A549 (cell line): ENCODE measurements around the gene CCDC50. TPM values are rescaled to one million over a fixed set of nuclear protein-coding genes. Genes with fewer than 3 reads are reported as not detected.

Experiments
- ATAC-seq, 2 experiments: fragments of 200-7000 bp in 1 of 2; fragments of >200 bp in 1 of 2; cut with Nextera tagmentation in 1 of 2; cut with Tn5 transposase in 1 of 2; 3 replicates each; pipeline versions ENCODE4 v1.8.0 to v1.9.1; 2018 to 2020; ENCODE audit warnings: mild to moderate bottlenecking in 1 of 2, moderate library complexity in 1 of 2
- CTCF ChIA-PET: fragments of 300-600 bp; sonication (Branson Sonifier 250); formaldehyde crosslinking; extraction: SDS; loops from one replicate; lab custom pipeline; 2021; ENCODE audit warnings: antibody characterized with exemption, inconsistent platforms; lab: Yijun Ruan, JAX
- POLR2A ChIA-PET: fragments of 350-600 bp; formaldehyde crosslinking; extraction: SDS; loops from one replicate; lab custom pipeline; 2021; ENCODE audit warnings: antibody characterized with exemption, inconsistent platforms; lab: Yijun Ruan, JAX
- DNase-seq, 2 experiments: peaks; one replicate each; pipeline versions ENCODE4 v3.0.0 to v3.0.0-alpha.2; 2011 to 2016; ENCODE audit warnings: low read depth in 1 of 2, low spot score in 1 of 2
- FAIRE-seq: peaks from 2 replicates; lab custom pipeline; 2011; peaks lifted over from hg19 to GRCh38; lab: Jason Lieb, UNC
- H3K27ac ChIP-seq, 2 experiments: fragments of >200 bp; sonication (Bioruptor Twin); formaldehyde crosslinking; 3 replicates each; pipeline ENCODE4 v1.5.1; 2016 to 2017
- H3K4me1 ChIP-seq: fragments of >200 bp; sonication (Bioruptor Twin); formaldehyde crosslinking; 3 replicates; pipeline ENCODE4 v1.6.1; 2016
- H3K4me2 ChIP-seq: fragments of >200 bp; sonication (Bioruptor Twin); formaldehyde crosslinking; 3 replicates; pipeline ENCODE4 v1.6.1; 2016
- H3K4me3 ChIP-seq: fragments of >200 bp; sonication (Bioruptor Twin); formaldehyde crosslinking; 3 replicates; pipeline ENCODE4 v1.5.1; 2016
- H3K9me3 ChIP-seq: fragments of >200 bp; sonication (Bioruptor Twin); formaldehyde crosslinking; 3 replicates; pipeline ENCODE4 v1.6.1; 2016
- BCL3 ChIP-seq: fragments of >200 bp; sonication (Bioruptor Twin); formaldehyde crosslinking; IDR thresholded peaks from 3 replicates; pipeline ENCODE4 v1.6.1; 2016
- CBX2 ChIP-seq: fragments of 200-600 bp; sonication (generic); IDR thresholded peaks from 2 replicates; pipeline ENCODE4 v1.6.1; 2016; ENCODE audit warnings: low read depth, mild to moderate bottlenecking, borderline replicate concordance
- CBX8 ChIP-seq: fragments of 200-600 bp; sonication (generic); IDR thresholded peaks from 2 replicates; pipeline ENCODE4 v1.6.1; 2016
- CTCF ChIP-seq: fragments of >200 bp; sonication (Bioruptor Twin); formaldehyde crosslinking; IDR thresholded peaks from 3 replicates; pipeline ENCODE4 v1.5.1; 2016
- E2F6 ChIP-seq: IDR thresholded peaks from 2 replicates; pipeline ENCODE4 v1.6.1; 2012; ENCODE audit warnings: low read depth, borderline replicate concordance
- EHF ChIP-seq: fragments of 250-450 bp; sonication (Bioruptor Pico); IDR thresholded peaks from 2 replicates; pipeline ENCODE4 v1.5.0; 2020; ENCODE audit warnings: mild to moderate bottlenecking
- EP300 ChIP-seq, 2 experiments: fragments of >200 bp; sonication (Bioruptor Twin); formaldehyde crosslinking; IDR thresholded peaks; 2 replicates in 1 of 2; 3 replicates in 1 of 2; pipeline ENCODE4 v1.6.1; 2016 to 2017
- ESRRA ChIP-seq: fragments of 150-350 bp; IDR thresholded peaks from 2 replicates; pipeline ENCODE4 v1.6.1; 2014; ENCODE audit warnings: mild to moderate bottlenecking, low read length, borderline replicate concordance
- FOSB ChIP-seq: fragments of 250-450 bp; sonication (Bioruptor Pico); IDR thresholded peaks from 2 replicates; pipeline ENCODE4 v1.5.0; 2020; ENCODE audit warnings: mild to moderate bottlenecking, moderate library complexity
- GATA3 ChIP-seq: IDR thresholded peaks from 2 replicates; pipeline ENCODE4 v1.6.1; 2012; ENCODE audit warnings: borderline replicate concordance
- HES2 ChIP-seq: fragments of >200 bp; sonication (Bioruptor Twin); formaldehyde crosslinking; IDR thresholded peaks from 2 replicates; pipeline ENCODE4 v1.6.1; 2016
- HEYL ChIP-seq: fragments of 250-450 bp; sonication (Bioruptor Pico); IDR thresholded peaks from 2 replicates; pipeline ENCODE4 v1.8.0; 2021; ENCODE audit warnings: mild to moderate bottlenecking, moderate library complexity
- JUNB ChIP-seq: fragments of >200 bp; sonication (Bioruptor Twin); formaldehyde crosslinking; IDR thresholded peaks from 2 replicates; pipeline ENCODE4 v1.6.1; 2016
- KDM5A ChIP-seq: fragments of 200-600 bp; sonication (generic); IDR thresholded peaks from 2 replicates; pipeline ENCODE4 v1.6.1; 2016; ENCODE audit warnings: antibody characterized with exemption, mild to moderate bottlenecking
- NPAS2 ChIP-seq: fragments of 250-450 bp; sonication (Bioruptor Pico); IDR thresholded peaks from 2 replicates; pipeline ENCODE4 v1.8.0; 2022; ENCODE audit warnings: mild to moderate bottlenecking, moderate library complexity, borderline replicate concordance
- NR3C1 ChIP-seq: fragments of >200 bp; sonication (Bioruptor Twin); formaldehyde crosslinking; IDR thresholded peaks from 3 replicates; pipeline ENCODE4 v1.6.1; 2017
- PBX3 ChIP-seq: IDR thresholded peaks from 2 replicates; pipeline ENCODE4 v1.6.1; 2012
- PHF8 ChIP-seq: fragments of 200-600 bp; sonication (generic); IDR thresholded peaks from 2 replicates; pipeline ENCODE4 v1.6.1; 2016; ENCODE audit warnings: low read depth, mild to moderate bottlenecking, antibody characterized with exemption, moderate library complexity, borderline replicate concordance
- RFX5 ChIP-seq: fragments of 450-650 bp; IDR thresholded peaks from 2 replicates; pipeline ENCODE4 v1.7.1; 2014; ENCODE audit warnings: antibody characterized with exemption, mild to moderate bottlenecking, moderate library complexity
- SMC3 ChIP-seq: fragments of >200 bp; sonication (Bioruptor Twin); formaldehyde crosslinking; IDR thresholded peaks from 3 replicates; pipeline ENCODE4 v1.6.1; 2018; ENCODE audit warnings: inconsistent platforms
- USF2 ChIP-seq: fragments of 450-650 bp; IDR thresholded peaks from 2 replicates; pipeline ENCODE4 v1.6.1; 2014; ENCODE audit warnings: antibody characterized with exemption
- ZC3H11A ChIP-seq: fragments of 450-650 bp; IDR thresholded peaks from 2 replicates; pipeline ENCODE4 v1.6.1; 2014; ENCODE audit warnings: antibody characterized with exemption, mild to moderate bottlenecking
- WGBS: methylation state at CpG from one replicate; pipeline ENCODE4 v1.1.6; 2017; ENCODE audit errors: missing lambda C conversion rate; 5-methylcytosine and 5-hydroxymethylcytosine counted together
- polyA plus RNA-seq, 4 experiments: library from polyadenylated mRNA; depleted of rRNA in 3 of 4; stranded (reverse); fragments of >200 nt; fragmentation: RNase III in 1 of 4; extraction: RNeasy Plus Mini Kit Qiagen cat#74134 plus additional on column Dnase treatment in 1 of 4; gene quantifications; 2 replicates in 3 of 4; 3 replicates in 1 of 4; pipeline ENCODE4 v1.2.3, GENCODE V29; 2011 to 2017

CCDC50 gene
- polyA plus RNA-seq, 2 of the 4 experiments (the other 2 are of a cell fraction): 20.1 to 43.8 TPM

- TF ChIP-seq E2F6: no peak
- TF ChIP-seq SMC3: no peak
- TF ChIP-seq NPAS2 (CRISPR knock-in tag): no peak
- TF ChIP-seq EHF (CRISPR knock-in tag): no peak
- no peak for TF ChIP-seq CBX2
Observed at GRCh38 chr3:191415566-191415965, 86.4 kb downstream of the CCDC50 start (continued).

GRCh38 chr3:191417457-191417729, 88.2 kb downstream of the CCDC50 start:
- FAIRE-seq: no peak
- no peaks in the 10 kb centered on the region for H3K4me1 ChIP-seq
- no peak for TF ChIP-seq RFX5
- no peak for TF ChIP-seq HES2
- TF ChIP-seq EP300 (IDR thresholded peaks at IDR 0.05): no peak
- TF ChIP-seq ESRRA: no peak
- TF ChIP-seq E2F6: no peak
- no peak for TF ChIP-seq CTCF
- TF ChIP-seq KDM5A: no peak
- TF ChIP-seq GATA3: no peak
- no peak for TF ChIP-seq NPAS2 (CRISPR knock-in tag)
- TF ChIP-seq SMC3: no peak
- TF ChIP-seq BCL3: no peak
- no peak for TF ChIP-seq CBX8
- no peak for TF ChIP-seq ZC3H11A
- no peak for TF ChIP-seq PBX3
- TF ChIP-seq FOSB (CRISPR knock-in tag): no peak
- TF ChIP-seq NR3C1: no peak
- TF ChIP-seq HEYL (CRISPR knock-in tag): no peak
- no peak for TF ChIP-seq PHF8
- no peak for TF ChIP-seq USF2
- TF ChIP-seq JUNB: no peak
- 24% methylated on average over 6 of the region's 6 CpGs for WGBS
- ChIA-PET CTCF (no interaction called here), POLR2A (no interaction called here)
- H3K4me3 ChIP-seq: no peak overlapping the region
- no peak overlapping the region for H3K27ac ChIP-seq
- no peak for DNase-seq
- H3K9me3 ChIP-seq: no peaks in the 10 kb centered on the region
- no peak for ATAC-seq
- no peak overlapping the region for H3K4me2 ChIP-seq
